Activated naive CD4-positive, alpha-beta T cell (primary cell): ENCODE measurements around the gene DLGAP1.

Experiments
- DNase-seq, 4 experiments: peaks; one replicate each; lab custom pipeline; 2025; lab: John Stamatoyannopoulos, UW

Gene DLGAP1

GRCh38 chr18:3867236-3867635, 587.9 kb downstream of the DLGAP1 start:
- DNase-seq, result no peak

- DNase-seq, result no peak
These were observed 590.3 kb downstream of the DLGAP1 start for GRCh38 chr18:3864669-3865298.

GRCh38 chr18:3863593-3863992, 591.5 kb downstream of the DLGAP1 start:
- DNase-seq, result no peak

- DNase-seq, result no peak
These were observed 592.1 kb downstream of the DLGAP1 start for GRCh38 chr18:3863006-3863405.

GRCh38 chr18:3861495-3861894, 593.6 kb downstream of the DLGAP1 start:
- DNase-seq, result no peak

GRCh38 chr18:3857544-3857943, 597.6 kb downstream of the DLGAP1 start:
- no peak for DNase-seq

GRCh38 chr18:3855966-3856365, 599.1 kb downstream of the DLGAP1 start:
- DNase-seq, result no peak

- DNase-seq, result no peak
These were observed 602.8 kb downstream of the DLGAP1 start for GRCh38 chr18:3852321-3852720.

- DNase-seq, result no peak
These were observed 603.9 kb downstream of the DLGAP1 start for GRCh38 chr18:3851159-3851558.

- DNase-seq, result no peak
These were observed 606.8 kb downstream of the DLGAP1 start for GRCh38 chr18:3848316-3848715.

- no peak for DNase-seq
These were observed 609.9 kb downstream of the DLGAP1 start for GRCh38 chr18:3845161-3845560.

GRCh38 chr18:3842844-3843243, 612.3 kb downstream of the DLGAP1 start:
- DNase-seq, result no peak

- DNase-seq, result no peak
These were observed 614.3 kb downstream of the DLGAP1 start for GRCh38 chr18:3840766-3841165.

- no peak for DNase-seq
These were observed 615.5 kb downstream of the DLGAP1 start for GRCh38 chr18:3839581-3839981.

GRCh38 chr18:3836483-3837335, 618.4 kb downstream of the DLGAP1 start:
- no peak for DNase-seq

- no peak for DNase-seq
These were observed 623.0 kb downstream of the DLGAP1 start for GRCh38 chr18:3832025-3832638.

GRCh38 chr18:3830604-3831003, 624.5 kb downstream of the DLGAP1 start:
- no peak for DNase-seq

GRCh38 chr18:3827236-3827845, 627.8 kb downstream of the DLGAP1 start:
- DNase-seq, result no peak

- no peak for DNase-seq
These were observed 629.1 kb downstream of the DLGAP1 start for GRCh38 chr18:3826021-3826420.

GRCh38 chr18:3824101-3824500, 631.0 kb downstream of the DLGAP1 start:
- no peak for DNase-seq

GRCh38 chr18:3823073-3823472, 632.0 kb downstream of the DLGAP1 start:
- DNase-seq, result no peak

- no peak for DNase-seq
These were observed 633.6 kb downstream of the DLGAP1 start for GRCh38 chr18:3821524-3821923.

- no peak for DNase-seq
These were observed 635.1 kb downstream of the DLGAP1 start for GRCh38 chr18:3819961-3820360.
